ENCODE measurements around the gene ACTR10.
"Not testable (repeated sequence)": the region's sequence is repeated elsewhere in the genome, so short reads cannot be mapped to it uniquely, and the experiment has no call there.

The ACTR10 gene

DNA sequence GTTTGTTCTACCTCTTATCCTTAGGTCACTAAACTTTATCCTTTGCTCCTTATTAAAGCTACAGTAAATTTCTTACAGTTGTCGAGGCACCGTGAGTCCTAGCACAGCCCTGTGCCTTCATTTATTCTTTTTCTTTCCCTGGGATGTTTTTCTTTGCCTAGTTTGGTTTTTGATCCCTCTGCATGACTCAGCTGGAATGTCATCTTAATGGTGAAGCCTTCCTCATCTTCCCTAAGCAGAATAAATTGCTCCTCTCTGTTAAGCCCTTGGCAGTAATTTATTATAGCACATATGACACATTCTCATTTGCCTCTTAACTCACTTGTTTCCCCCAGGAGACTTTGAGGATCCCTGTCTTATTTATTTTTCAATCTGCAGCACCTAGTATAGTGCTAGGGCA is 16.6 kb downstream of the ACTR10 start:
- DNase-seq (ENCODE audit: low spot score): no peak

DNA sequence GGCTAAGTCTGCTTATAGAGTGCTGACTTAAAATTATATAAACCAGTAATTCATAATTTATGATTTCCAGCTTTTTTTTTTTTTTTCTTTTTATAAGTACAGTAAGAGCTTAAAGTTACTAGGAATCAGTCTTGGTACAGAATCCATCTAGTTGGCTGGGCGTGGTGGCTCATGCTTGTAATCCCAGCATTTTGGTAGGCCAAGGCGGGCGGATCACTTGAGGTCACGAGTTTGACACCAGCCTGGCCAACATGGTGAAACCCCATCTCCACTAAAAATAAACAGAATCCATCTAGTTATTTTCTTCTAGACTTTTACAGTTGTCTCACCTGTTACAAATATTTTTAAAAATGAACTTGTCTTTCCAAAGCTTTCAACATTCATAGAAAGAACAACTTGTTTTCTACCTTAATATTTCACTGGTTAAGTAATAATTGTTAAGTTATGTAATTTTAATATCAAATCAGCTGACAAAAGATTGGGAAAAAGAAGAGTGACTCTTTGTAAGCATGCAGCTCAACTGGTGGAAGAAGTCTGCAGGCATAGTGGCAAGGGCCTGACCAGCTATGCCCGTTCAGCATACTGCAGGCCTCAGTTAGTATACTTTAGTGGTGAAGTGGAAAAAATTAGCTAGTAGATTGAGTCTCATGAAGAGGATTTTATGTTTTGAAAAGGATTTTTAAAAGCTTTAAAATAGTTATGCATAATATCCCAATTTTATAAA is 27.3 kb downstream of the ACTR10 start:
- no peak for DNase-seq (ENCODE audit: low spot score)

- DNase-seq (ENCODE audit: low spot score): no peak
Observed at GRCh38 chr14:58238252-58239243, 38.6 kb downstream of the ACTR10 start.

- DNase-seq (ENCODE audit: low spot score): peak; percentile 51
Observed at GRCh38 chr14:58239244-58240195, 39.6 kb downstream of the ACTR10 start.

GRCh38 chr14:58243790-58244555 is 44.0 kb downstream of the ACTR10 start:
- DNase-seq (ENCODE audit: low spot score): peak; percentile 89

- DNase-seq (ENCODE audit: low spot score): peak; percentile 98
Observed at GRCh38 chr14:58244556-58245387, 44.8 kb downstream of the ACTR10 start, which contains the start of gene PSMA3. TSS of gene PSMA3 (plus strand) at chr14:58244843. CDS start at chr14:58244921, 78 bp downstream.

GRCh38 chr14:58245562-58245961 is 45.6 kb downstream of the ACTR10 start:
- DNase-seq (ENCODE audit: low spot score): peak; percentile 27

DNA sequence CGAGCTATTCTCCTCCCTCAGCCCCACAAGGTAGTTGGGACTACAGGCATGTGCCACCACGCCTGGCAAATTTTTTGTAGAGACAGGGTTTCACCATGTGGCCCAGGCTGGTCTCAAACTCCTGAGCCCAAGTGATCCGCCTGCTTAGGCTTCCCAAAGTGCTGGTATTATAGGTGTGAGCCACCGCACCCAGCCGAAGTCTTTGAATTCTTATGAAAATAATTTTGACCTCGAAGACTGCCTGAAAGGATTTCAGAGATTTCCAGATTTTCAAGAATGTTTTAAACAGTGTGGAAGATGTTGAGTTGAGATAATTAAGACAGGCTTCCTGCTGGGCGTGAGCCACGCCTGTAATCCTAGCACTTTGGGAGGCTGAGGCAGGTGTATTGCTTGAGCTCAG is 49.7 kb downstream of the ACTR10 start:
- no peak for DNase-seq (ENCODE audit: low spot score)

GRCh38 chr14:58258156-58258555 is 58.2 kb downstream of the ACTR10 start:
- DNase-seq (ENCODE audit: low spot score): no peak

DNA sequence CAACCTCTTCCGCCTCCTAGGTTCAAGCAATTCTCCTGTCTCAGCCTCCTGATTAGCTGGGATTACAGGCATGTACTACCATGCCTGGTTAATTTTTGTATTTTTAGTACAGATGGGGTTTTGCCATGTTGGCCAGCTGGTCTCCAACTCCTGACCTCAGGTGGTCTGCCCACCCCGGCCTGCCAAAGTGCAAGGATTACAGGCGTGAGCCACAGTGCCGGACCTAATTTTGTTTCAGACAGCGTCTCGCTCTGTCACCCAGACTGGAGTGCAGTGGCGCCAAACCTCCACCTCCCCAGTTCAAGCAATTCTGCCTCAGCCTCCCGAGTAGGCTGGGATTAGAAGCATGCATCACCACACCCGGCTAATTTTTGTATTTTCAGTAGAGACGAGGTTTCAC is 62.1 kb downstream of the ACTR10 start:
- DNase-seq (ENCODE audit: low spot score): not testable (repeated sequence)

GRCh38 chr14:58265401-58265800 is 65.5 kb downstream of the ACTR10 start:
- DNase-seq (ENCODE audit: low spot score): no peak

- no peak for DNase-seq (ENCODE audit: low spot score)
Observed at GRCh38 chr14:58270628-58271027, 70.7 kb downstream of the ACTR10 start.

- DNase-seq (ENCODE audit: low spot score): peak; percentile 72
Observed at GRCh38 chr14:58272588-58273372, 72.8 kb downstream of the ACTR10 start.

DNA sequence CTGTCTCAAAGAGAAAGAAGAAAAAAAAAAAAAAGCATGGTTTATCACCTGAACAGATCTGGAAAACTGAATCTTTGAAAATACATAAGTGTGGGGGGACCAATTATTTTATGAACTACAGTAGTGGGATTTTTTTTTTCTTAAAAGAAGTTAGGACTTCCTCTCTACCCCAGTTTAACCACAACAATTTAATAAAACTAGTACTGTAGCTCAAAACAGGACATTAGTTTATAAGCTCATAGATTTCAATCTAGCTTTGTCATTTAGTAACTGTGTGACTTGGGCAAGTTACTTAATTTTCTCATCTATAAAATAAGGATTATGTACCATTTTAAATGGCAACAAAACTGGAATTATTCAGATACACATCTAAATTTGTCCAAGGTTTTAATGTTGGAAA is 74.9 kb downstream of the ACTR10 start:
- DNase-seq (ENCODE audit: low spot score): no peak

- DNase-seq (ENCODE audit: low spot score): no peak
Observed at GRCh38 chr14:58275527-58276190, 75.7 kb downstream of the ACTR10 start.

DNA sequence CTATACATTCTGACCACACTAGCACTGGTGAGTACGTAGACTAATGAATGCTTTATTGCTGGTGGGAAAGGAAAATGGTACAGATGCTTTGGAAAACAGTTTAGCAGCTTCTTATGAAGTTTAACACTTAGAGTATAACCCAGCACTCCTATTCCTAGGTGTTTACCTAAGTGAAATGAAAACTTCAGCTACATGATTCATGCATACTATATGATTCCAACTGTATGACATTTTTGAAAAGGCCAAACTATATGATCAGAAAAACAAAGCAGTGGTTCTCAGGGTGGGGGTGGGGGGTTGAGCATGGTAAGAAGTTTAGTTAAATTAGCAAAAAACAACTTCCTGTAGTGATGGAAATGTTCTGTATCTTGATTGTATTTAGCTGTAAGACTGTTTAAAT is 76.3 kb downstream of the ACTR10 start:
- no peak for DNase-seq (ENCODE audit: low spot score)

GRCh38 chr14:58278177-58278576 is 78.2 kb downstream of the ACTR10 start:
- DNase-seq (ENCODE audit: low spot score): no peak

DNA sequence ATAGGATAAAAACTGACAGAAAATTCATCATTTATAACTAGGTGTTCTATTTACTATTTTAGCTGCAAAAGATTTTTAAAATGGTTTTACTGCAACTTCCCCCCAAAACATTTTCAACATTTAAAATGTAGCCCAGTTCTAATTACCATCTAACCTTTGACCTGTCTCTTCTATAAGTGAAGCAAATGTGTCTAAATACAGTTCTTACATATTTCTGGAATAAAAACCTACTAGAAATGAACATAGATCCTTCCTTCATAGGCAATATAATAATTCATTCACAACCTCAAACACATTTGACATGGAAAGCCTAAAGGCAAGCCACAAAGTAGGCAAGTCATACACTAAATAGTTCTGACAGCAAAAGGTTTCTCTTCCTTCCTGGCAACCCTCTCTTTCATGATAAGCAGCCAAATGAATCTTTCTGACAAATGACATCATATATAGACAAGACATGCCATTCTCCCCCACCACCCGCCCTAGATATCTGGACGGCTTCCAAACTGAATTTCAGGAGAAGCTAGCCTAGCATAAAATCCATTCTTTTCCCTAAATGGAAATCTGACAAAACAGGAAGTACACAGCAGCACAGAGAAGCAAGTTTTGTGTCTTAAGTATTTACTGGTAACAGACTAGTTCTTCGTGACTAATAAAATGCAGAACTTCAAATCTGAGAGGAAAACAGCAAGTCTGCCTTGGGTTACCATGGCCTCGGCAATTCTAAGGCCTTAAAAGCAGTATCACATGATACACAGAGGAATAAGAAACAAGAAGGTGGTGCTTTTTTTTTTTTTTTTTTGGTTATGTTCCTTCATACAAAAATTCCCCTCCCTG is 81.2 kb downstream of the ACTR10 start:
- no peak for DNase-seq (ENCODE audit: low spot score)
